Fibroblast of pulmonary artery (primary cell): ENCODE measurements around the gene TM4SF5.
A peak's percentile ranks its signal among the peaks of the same experiment; 100 is the strongest.

Experiments used
- DNase-seq: peaks from one replicate; pipeline ENCODE4 v3.0.0-alpha.2; 2010; ENCODE audit warnings: low read depth
- H3K4me3 ChIP-seq: replicated peaks from 2 replicates; pipeline ENCODE4 v1.5.1; 2011; ENCODE audit warnings: low read depth, mild to moderate bottlenecking, control low read depth, low read length, moderate library complexity
- TF ChIP-seq, protein P1 (sequence below): IDR thresholded peaks from 2 replicates; pipeline ENCODE4 v1.5.1; 2011; ENCODE audit warnings: mild to moderate bottlenecking, control low read depth, low read length, inconsistent platforms; ENCODE audit errors: missing control alignments

The TM4SF5 gene

DNA sequence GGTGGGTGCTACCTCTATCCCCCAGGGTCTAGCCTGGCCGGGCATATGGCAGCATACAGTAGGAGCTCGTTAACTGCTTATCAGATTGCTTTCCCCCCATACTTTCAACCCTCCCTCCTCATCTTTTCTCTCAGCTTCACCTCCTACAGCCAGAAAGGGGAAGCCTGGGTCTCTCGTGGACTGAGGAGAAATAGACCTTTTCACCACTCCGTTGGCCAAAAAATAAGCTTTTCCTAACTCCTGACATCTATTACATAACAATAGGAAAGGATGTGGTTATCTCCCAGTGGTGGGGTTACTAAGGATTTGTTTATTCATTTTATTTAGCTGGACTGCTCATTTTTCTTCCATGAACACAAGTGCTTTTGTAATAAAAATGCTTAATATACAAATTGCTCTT is 23.0 kb upstream of the TM4SF5 start:
- TF ChIP-seq, protein P1, sequence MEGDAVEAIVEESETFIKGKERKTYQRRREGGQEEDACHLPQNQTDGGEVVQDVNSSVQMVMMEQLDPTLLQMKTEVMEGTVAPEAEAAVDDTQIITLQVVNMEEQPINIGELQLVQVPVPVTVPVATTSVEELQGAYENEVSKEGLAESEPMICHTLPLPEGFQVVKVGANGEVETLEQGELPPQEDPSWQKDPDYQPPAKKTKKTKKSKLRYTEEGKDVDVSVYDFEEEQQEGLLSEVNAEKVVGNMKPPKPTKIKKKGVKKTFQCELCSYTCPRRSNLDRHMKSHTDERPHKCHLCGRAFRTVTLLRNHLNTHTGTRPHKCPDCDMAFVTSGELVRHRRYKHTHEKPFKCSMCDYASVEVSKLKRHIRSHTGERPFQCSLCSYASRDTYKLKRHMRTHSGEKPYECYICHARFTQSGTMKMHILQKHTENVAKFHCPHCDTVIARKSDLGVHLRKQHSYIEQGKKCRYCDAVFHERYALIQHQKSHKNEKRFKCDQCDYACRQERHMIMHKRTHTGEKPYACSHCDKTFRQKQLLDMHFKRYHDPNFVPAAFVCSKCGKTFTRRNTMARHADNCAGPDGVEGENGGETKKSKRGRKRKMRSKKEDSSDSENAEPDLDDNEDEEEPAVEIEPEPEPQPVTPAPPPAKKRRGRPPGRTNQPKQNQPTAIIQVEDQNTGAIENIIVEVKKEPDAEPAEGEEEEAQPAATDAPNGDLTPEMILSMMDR, result no peak
- peak; percentile 10 for DNase-seq
- H3K4me3 ChIP-seq, result no peak overlapping the region

DNA sequence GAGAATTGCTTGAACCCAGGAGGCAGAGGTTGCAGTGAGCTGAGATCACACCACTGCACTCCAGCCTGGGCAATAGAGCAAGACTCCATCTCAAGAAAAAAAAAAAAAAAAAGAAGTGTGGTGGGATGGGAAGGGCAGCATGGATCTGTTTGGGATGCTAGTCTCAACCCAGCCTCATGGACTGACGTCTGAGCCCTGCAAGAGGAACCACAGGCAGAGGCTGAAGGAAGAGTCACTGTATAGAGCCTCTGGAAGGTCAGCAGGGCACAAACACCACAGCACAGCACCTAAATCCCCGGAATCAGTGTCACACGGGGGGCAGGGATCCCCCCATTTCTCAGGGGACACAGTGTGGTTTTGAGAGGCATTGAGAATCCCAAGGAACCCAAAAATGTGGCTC is 21.1 kb upstream of the TM4SF5 start:
- TF ChIP-seq, protein P1, result no peak
- H3K4me3 ChIP-seq, result no peak overlapping the region
- no peak for DNase-seq

DNA sequence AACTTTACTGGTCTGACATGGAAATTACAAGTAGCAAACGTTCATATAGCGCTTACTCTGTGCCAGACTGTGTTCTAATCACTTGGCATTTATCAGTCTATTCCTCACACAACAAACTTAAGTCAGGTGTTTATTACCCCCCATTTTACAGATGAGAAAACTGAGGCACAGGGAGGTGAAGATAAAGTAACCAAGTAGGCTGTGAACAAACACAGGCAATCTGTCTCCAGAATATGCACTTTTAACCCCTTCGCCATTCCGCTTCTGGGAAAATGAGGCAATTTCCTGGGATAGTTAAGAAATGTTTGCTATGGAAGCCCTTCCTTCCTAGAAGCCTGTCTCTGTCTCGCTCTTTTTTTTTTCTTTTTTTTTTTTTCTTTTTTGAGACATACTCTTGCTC is 19.8 kb upstream of the TM4SF5 start:
- peak; percentile 73 for DNase-seq
- TF ChIP-seq, protein P1, result no peak
- no peak overlapping the region for H3K4me3 ChIP-seq

DNA sequence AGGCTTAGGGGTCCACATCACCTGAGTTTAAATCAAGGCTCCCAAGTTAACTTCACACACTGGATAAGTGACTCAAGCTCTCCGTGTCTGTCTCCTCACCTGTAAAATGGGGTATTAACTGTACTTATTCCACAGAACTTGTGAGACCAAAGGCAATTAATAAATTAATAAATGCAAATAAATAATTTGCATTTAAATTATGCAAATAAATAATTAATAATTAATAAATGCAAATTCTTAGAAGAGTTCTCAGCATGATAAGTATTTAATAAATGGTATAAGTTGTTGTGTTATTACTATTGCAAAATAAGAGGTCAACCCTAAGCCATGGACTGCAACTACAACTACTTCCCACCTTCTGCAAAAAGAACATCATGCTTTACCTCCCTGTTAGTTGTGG is 18.3 kb upstream of the TM4SF5 start:
- H3K4me3 ChIP-seq, result no peak overlapping the region
- no peak for DNase-seq
- TF ChIP-seq, protein P1, result no peak

DNA sequence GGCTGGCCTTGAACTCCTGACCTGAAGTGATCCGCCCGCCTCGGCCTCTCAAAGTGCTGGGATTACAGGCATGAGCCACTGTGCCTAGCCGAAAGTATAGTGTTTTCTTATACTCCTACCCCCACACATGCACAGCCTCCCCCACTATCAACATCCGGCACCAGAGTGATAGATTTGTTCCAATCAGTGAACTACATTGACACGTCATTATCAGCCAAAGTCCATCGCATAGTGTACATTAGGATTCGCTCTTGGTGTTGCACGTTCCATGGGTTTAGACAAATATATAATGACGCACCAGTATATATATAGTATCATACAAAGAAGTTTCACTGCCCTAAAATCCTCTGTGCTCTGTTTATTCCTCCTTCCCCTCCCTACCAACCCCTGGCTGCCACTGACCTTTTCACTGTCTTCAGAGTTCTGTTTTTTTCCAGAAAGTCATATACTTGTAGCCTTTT is 11.9 kb upstream of the TM4SF5 start:
- H3K4me3 ChIP-seq, result no peak overlapping the region
- DNase-seq, result no peak
- TF ChIP-seq, protein P1, result no peak

DNA sequence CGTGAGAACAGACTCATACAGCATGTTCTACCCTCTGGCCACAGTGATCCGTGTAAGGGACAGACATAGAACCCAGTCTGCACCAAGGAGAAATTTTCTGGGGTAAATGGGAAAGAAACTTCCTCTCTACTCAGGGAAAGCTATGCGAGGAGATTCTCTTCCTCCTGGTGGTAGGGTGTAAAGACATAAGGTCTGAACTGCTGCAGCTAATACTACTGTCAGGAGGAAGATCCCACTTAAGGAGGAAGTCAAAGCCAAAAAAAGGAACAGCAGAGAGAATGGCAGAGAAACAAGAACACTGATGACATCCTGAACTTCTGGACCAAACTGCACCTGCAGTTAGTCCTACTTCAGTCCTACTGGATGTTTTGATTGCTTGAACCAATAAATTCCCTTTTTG is 7.1 kb upstream of the TM4SF5 start:
- no peak overlapping the region for H3K4me3 ChIP-seq
- no peak for DNase-seq
- TF ChIP-seq, protein P1, result no peak

DNA sequence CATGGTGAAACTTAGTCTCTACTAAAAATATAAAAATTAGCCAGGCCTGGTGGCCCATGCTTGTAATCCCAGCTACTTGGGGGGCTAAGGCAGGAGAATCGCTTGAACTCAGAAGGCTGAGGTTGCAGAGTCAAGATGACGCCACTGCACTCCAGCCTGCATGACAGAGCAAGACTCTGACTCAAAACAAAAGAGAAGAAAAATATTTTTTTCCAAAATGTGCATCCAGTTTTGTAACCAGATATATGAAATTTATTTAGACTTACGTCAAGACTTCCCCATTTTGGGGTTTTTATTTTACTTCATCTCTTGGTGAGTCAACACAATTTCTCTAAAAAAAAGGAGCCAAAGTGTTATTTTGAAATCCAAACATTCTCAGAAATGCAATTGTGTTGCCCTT is 5.5 kb upstream of the TM4SF5 start:
- no peak for DNase-seq
- TF ChIP-seq, protein P1, result no peak
- no peak overlapping the region for H3K4me3 ChIP-seq
